HCT116 (cell line): Measurements from ENCODE around the gene TACO1.

Source experiments
- CTCF ChIP-seq, 3 experiments: fragments of 200-600 bp in 1 of 3; sonication (generic) in 1 of 3; IDR thresholded peaks in 2 of 3; conservative IDR thresholded peaks in 1 of 3; 2 replicates each; pipeline ENCODE4 v1.5.1; 2012 to 2017; ENCODE audit warnings: low read depth in 2 of 3, low read length in 2 of 3, antibody characterized with exemption in 1 of 3, borderline replicate concordance in 1 of 3, control low read depth in 1 of 3, mild to moderate bottlenecking in 1 of 3, mixed read lengths in 1 of 3, mixed run types in 1 of 3, moderate library complexity in 1 of 3; ENCODE audit not compliant: insufficient read depth in 1 of 3
- EZH2 ChIP-seq: fragments of 200-600 bp; sonication (generic); IDR thresholded peaks from 2 replicates; pipeline ENCODE4 v1.6.1; 2017; ENCODE audit warnings: antibody characterized with exemption, mixed run types
- EZH2phosphoT487 ChIP-seq: fragments of 200-600 bp; IDR thresholded peaks from 2 replicates; pipeline ENCODE4 v1.6.1; 2018; ENCODE audit warnings: antibody characterized with exemption, borderline replicate concordance
- MAX ChIP-seq: IDR thresholded peaks from 2 replicates; pipeline ENCODE4 v1.6.1; 2012
- POLR2A ChIP-seq: IDR thresholded peaks from 2 replicates; pipeline ENCODE4 v1.7.0; 2011; ENCODE audit warnings: borderline replicate concordance; ENCODE audit not compliant: insufficient read depth, insufficient read length; ENCODE audit errors: extremely low read depth
- RAD21 ChIP-seq: IDR thresholded peaks from 2 replicates; pipeline ENCODE4 v1.6.1; 2012; ENCODE audit warnings: low read depth, mild to moderate bottlenecking
- SIN3A ChIP-seq: IDR thresholded peaks from 2 replicates; pipeline ENCODE4 v1.6.1; 2012; ENCODE audit warnings: low read depth

- TF ChIP-seq CTCF (IDR thresholded peaks at IDR 0.05 in 2 of 3, conservative IDR thresholded peaks at IDR 0.05 in 1 of 3; ENCODE audit: borderline replicate concordance in 1 of 3, insufficient read depth in 1 of 3, low read depth in 2 of 3, low read length in 2 of 3) (no peak), EZH2 (no peak), POLR2A (no peak), SIN3A (no peak), MAX (no peak), RAD21 (no peak), EZH2phosphoT487 (no peak)
These were observed 5.6 kb upstream of the TACO1 start for GRCh38 chr17:63595132-63595531.
